ENCODE data around the gene CCDC80. TPM values are rescaled to one million over a fixed set of nuclear protein-coding genes. Genes with fewer than 3 reads are reported as not detected.

Gene CCDC80
- total RNA-seq, 4 donors from 2014 or later = 42.9 to 278 (median 225) TPM

DNA sequence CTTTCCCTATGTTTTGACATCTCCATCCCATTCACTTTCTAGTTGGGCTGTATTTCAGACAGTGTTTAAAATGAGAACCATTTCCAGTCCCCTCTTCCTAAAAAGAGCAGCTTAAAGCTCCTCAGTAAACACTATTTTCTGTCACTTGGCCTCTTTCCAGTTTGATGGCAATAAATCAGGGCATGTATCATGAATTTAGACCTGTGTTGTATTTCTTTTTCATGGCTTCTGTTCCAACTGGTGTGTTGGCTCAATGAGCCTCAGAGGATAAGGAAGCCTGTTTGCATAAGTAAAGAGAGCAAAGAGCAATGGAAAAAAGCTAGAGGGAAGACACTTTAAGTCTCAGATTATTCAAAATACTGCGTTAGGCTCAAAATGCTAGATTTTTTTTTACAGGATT is 7.2 kb downstream of the CCDC80 start:
- TF ChIP-seq, protein P1, sequence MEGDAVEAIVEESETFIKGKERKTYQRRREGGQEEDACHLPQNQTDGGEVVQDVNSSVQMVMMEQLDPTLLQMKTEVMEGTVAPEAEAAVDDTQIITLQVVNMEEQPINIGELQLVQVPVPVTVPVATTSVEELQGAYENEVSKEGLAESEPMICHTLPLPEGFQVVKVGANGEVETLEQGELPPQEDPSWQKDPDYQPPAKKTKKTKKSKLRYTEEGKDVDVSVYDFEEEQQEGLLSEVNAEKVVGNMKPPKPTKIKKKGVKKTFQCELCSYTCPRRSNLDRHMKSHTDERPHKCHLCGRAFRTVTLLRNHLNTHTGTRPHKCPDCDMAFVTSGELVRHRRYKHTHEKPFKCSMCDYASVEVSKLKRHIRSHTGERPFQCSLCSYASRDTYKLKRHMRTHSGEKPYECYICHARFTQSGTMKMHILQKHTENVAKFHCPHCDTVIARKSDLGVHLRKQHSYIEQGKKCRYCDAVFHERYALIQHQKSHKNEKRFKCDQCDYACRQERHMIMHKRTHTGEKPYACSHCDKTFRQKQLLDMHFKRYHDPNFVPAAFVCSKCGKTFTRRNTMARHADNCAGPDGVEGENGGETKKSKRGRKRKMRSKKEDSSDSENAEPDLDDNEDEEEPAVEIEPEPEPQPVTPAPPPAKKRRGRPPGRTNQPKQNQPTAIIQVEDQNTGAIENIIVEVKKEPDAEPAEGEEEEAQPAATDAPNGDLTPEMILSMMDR (IDR thresholded peaks at IDR 0.05) = no peak
- DNase-seq (ENCODE audit: low spot score) = no peak
- ATAC-seq (ENCODE audit: low FRiP score) = no peak

DNA sequence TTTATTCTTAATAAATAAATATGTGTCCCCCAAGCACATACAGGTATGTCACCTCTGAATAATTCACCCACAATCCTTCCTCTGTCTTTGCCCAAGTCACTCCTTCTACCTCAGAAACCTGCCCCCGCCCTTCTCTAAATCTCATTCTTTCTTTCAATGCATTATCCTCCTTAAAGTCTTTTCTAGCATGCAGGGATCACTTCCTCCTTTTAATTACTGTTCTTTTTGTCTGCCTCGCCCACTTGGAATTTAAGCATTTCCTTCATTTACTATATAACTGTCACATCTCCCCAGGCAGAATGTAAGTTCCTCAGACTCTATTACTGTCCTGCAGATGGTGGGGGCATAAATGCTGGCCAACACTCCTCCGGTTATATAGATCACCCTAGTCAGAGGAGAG is 7.8 kb downstream of the CCDC80 start:
- no peak for ATAC-seq (ENCODE audit: low FRiP score)
- no peak for DNase-seq (ENCODE audit: low spot score)
- TF ChIP-seq, protein P1 (IDR thresholded peaks at IDR 0.05) = no peak

DNA sequence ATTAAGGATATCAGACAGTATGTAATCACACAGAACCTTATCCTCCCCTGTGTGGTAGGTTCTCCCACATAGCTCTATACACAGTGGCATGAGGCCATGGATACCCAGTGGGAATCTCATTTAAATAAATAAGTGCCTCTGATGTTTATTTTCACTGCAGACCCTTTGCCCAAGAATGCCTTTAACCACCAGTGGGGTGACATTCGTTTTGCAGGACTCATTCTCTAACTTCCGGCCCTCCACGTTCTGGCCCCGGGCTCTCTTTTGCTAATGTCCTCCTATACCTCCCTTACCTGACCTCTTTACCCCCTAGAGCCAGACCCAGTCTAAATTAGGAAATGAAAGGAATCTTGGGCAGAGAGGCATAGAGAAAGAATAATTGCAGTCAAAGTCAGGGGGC is 8.3 kb downstream of the CCDC80 start:
- no peak for DNase-seq (ENCODE audit: low spot score)
- TF ChIP-seq, protein P1 (IDR thresholded peaks at IDR 0.05) = no peak
- ATAC-seq (ENCODE audit: low FRiP score) = no peak

GRCh38 chr3:112631257-112631656 is 9.7 kb downstream of the CCDC80 start:
- TF ChIP-seq, protein P1 (IDR thresholded peaks at IDR 0.05) = no peak
- ATAC-seq (ENCODE audit: low FRiP score) (no peak), DNase-seq (ENCODE audit: low spot score) (no peak)

DNA sequence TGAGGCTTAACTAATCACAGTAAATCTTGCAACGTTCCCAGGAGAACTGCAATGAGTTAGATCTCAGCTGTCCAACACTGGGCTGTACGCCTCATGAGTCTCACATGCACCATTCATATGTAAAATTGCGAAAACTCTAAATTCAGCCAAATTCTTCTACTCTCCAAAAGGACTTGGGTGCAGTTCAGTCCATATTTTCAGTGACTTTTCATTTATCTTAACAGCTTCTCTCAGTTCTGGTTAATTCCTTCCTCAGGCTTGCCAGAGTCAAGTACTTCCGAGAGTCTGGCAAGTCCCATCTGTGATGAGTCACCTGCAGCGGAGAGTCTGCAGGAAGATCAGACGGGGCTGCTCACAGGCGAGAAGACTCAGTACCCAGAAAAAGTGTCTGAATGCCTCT is 11.5 kb downstream of the CCDC80 start:
- TF ChIP-seq, protein P1 (IDR thresholded peaks at IDR 0.05) = no peak
- DNase-seq (ENCODE audit: low spot score) = no peak
- peak; percentile 87 for ATAC-seq (ENCODE audit: low FRiP score)

- TF ChIP-seq, protein P1 (IDR thresholded peaks at IDR 0.05) = no peak
- ATAC-seq (ENCODE audit: low FRiP score) (no peak), DNase-seq (ENCODE audit: low spot score) (no peak)
Measured at GRCh38 chr3:112627919-112628466, 12.9 kb downstream of the CCDC80 start.

DNA sequence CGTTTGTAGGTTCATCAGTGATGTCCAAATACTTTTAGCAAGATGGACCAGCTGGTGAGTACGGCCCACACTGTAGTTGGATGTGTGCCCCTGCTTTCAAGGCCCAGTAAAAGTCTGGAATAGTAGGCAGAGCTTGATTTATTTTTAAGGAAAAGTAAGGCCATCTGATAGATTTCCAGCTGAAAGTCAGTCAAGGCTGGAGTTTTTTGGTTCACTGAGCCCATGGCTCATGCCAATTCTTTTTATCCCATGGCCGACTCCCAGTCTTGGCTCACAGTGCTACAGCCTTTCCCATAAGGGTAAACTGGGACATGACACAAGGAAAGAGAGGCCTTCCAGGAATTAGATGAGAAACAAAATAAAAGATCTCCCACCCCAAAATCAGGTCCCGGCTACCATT is 13.5 kb downstream of the CCDC80 start:
- TF ChIP-seq, protein P1 (IDR thresholded peaks at IDR 0.05) = no peak
- DNase-seq (ENCODE audit: low spot score) (no peak), ATAC-seq (ENCODE audit: low FRiP score) (peak; percentile 15)

All from omental fat pad (tissue), 4 donors.